GM12878 (cell line): ENCODE results near the gene PLA2G4E. TPM values are rescaled to one million over a fixed set of nuclear protein-coding genes. Genes with fewer than 3 reads are reported as not detected.

ENCODE experiments used
- ATAC-seq: fragments of 200-7000 bp; cut with Tn5 transposase; 3 replicates; pipeline ENCODE4 v1.9.1; 2020; ENCODE audit warnings: mild to moderate bottlenecking, moderate library complexity
- BruUV-seq: library from RNA; stranded (reverse); fragments of 400-500 nt; replicated peaks from 2 replicates; lab custom pipeline; 2021; lab: Mats Ljungman, UMichigan
- CTCF ChIA-PET: fragments of 300-600 bp; sonication (Branson Sonifier 250); formaldehyde crosslinking; extraction: SDS; loops from one replicate; lab custom pipeline; 2021; ENCODE audit warnings: inconsistent platforms; lab: Yijun Ruan, JAX
- POLR2A ChIA-PET: fragments of 350-600 bp; formaldehyde crosslinking; extraction: SDS; loops from one replicate; lab custom pipeline; 2021; ENCODE audit warnings: inconsistent platforms; lab: Charles Lee
- RAD21 ChIA-PET: fragments of 300-600 bp; sonication (Branson Sonifier 250); formaldehyde crosslinking; loops from one replicate; lab custom pipeline; 2023; ENCODE audit warnings: antibody characterized with exemption; ENCODE audit not compliant: unreplicated experiment; lab: Charles Lee
- SMC1A ChIA-PET: fragments of 300-600 bp; sonication (Branson Sonifier 250); formaldehyde crosslinking; loops from one replicate; lab custom pipeline; 2023; ENCODE audit not compliant: unreplicated experiment, uncharacterized antibody; lab: Charles Lee
- DNase-seq: peaks from one replicate; pipeline ENCODE4 v3.0.0-alpha.2; 2011; ENCODE audit warnings: low read depth, low spot score
- FAIRE-seq: peaks from 3 replicates; lab custom pipeline; 2011; peaks lifted over from hg19 to GRCh38; lab: Jason Lieb, UNC
- H2AFZ ChIP-seq: 2 replicates; pipeline ENCODE4 v1.6.0; 2011; ENCODE audit warnings: low read depth, low read length, control low read depth; ENCODE audit not compliant: control insufficient read depth
- H3K27ac ChIP-seq: 2 replicates; pipeline ENCODE4 v1.5.1; 2011; ENCODE audit warnings: control low read depth; ENCODE audit not compliant: control insufficient read depth, insufficient read depth
- H3K27me3 ChIP-seq, 2 experiments: replicated peaks in 1 of 2; 2 replicates each; pipeline versions ENCODE4 v1.6.0 to v1.6.1; 2011; ENCODE audit warnings: low read length in 1 of 2; ENCODE audit not compliant: control insufficient read depth in 2 of 2, insufficient read depth in 2 of 2
- H3K36me3 ChIP-seq, 2 experiments: 2 replicates each; pipeline ENCODE4 v1.5.1; 2011; ENCODE audit warnings: low read length in 1 of 2; ENCODE audit not compliant: control insufficient read depth in 2 of 2, insufficient read depth in 2 of 2
- H3K4me1 ChIP-seq: 2 replicates; pipeline ENCODE4 v1.6.1; 2011; ENCODE audit warnings: mild to moderate bottlenecking, low read length, moderate library complexity, mixed read lengths; ENCODE audit not compliant: control insufficient read depth, insufficient read depth
- H3K4me2 ChIP-seq: 2 replicates; pipeline ENCODE4 v1.6.0; 2011; ENCODE audit warnings: control low read depth; ENCODE audit not compliant: control insufficient read depth, insufficient read depth
- H3K4me3 ChIP-seq: fragments of 200-600 bp; sonication (generic); 2 replicates; pipeline ENCODE4 v1.5.1; 2016
- H3K79me2 ChIP-seq: 2 replicates; pipeline ENCODE4 v1.6.0; 2011; ENCODE audit warnings: low read length; ENCODE audit not compliant: control insufficient read depth, insufficient read depth
- H3K9ac ChIP-seq: 2 replicates; pipeline ENCODE4 v1.8.0; 2011; ENCODE audit warnings: low read length, control low read depth, mixed read lengths; ENCODE audit not compliant: control insufficient read depth, insufficient read depth
- H3K9me3 ChIP-seq: replicated peaks from 3 replicates; pipeline ENCODE4 v1.5.1; 2011; ENCODE audit warnings: mild to moderate bottlenecking, low read length; ENCODE audit not compliant: control insufficient read depth, insufficient read depth
- H4K20me1 ChIP-seq: 2 replicates; pipeline ENCODE4 v1.6.0; 2011; ENCODE audit not compliant: control insufficient read depth, insufficient read depth
- ATF3 ChIP-seq: IDR thresholded peaks from 2 replicates; pipeline ENCODE4 v1.6.1; 2011; ENCODE audit warnings: low read depth, mild to moderate bottlenecking, low read length, moderate library complexity, borderline replicate concordance; ENCODE audit errors: extremely low read depth
- CUX1 ChIP-seq: IDR thresholded peaks from 2 replicates; pipeline ENCODE4 v1.6.1; 2012; ENCODE audit warnings: improper control_type of control experiment, low read depth, low read length; ENCODE audit not compliant: insufficient replicate concordance
- EED ChIP-seq: sonication (generic); IDR thresholded peaks from 2 replicates; pipeline ENCODE4 v1.6.1; 2016; ENCODE audit warnings: antibody characterized with exemption, low read depth
- HSF1 ChIP-seq: fragments of 150-350 bp; IDR thresholded peaks from 2 replicates; pipeline ENCODE4 v1.6.1; 2014; ENCODE audit warnings: mild to moderate bottlenecking, low read depth, low read length
- MEF2A ChIP-seq: IDR thresholded peaks from 2 replicates; pipeline ENCODE4 v1.6.1; 2011; ENCODE audit warnings: low read depth, mild to moderate bottlenecking, low read length, moderate library complexity; ENCODE audit not compliant: insufficient read depth
- MLLT1 ChIP-seq: fragments of 450-650 bp; IDR thresholded peaks from 2 replicates; pipeline ENCODE4 v1.6.1; 2016; ENCODE audit warnings: mild to moderate bottlenecking
- NFIC ChIP-seq: IDR thresholded peaks from 2 replicates; pipeline ENCODE4 v1.6.1; 2012; ENCODE audit warnings: low read depth, mild to moderate bottlenecking, inconsistent platforms, low read length, moderate library complexity
- RUNX3 ChIP-seq: IDR thresholded peaks from 2 replicates; pipeline ENCODE4 v1.6.1; 2012; ENCODE audit warnings: low read length, inconsistent platforms
- SMAD5 ChIP-seq: IDR thresholded peaks from 2 replicates; pipeline ENCODE4 v1.6.1; 2016; ENCODE audit warnings: antibody characterized with exemption, low read depth
- SRF ChIP-seq, 2 experiments: IDR thresholded peaks; 2 replicates each; pipeline ENCODE4 v1.6.1; 2011; ENCODE audit warnings: low read depth in 2 of 2, low read length in 2 of 2, mild to moderate bottlenecking in 1 of 2, moderate library complexity in 1 of 2
- WGBS: methylation state at CpG from one replicate; pipeline ENCODE4 v1.1.6; 2016; ENCODE audit warnings: low lambda C conversion rate; ENCODE audit not compliant: insufficient replicate concordance, insufficient coverage; ENCODE audit errors: missing lambda C conversion rate; 5-methylcytosine and 5-hydroxymethylcytosine counted together
- in situ Hi-C: fragments of 300-500 bp; cut with MboI; formaldehyde crosslinking; loops from 9 replicates; pipeline ENCODE4 v1.14.3; 2018; ENCODE audit warnings: mixed read lengths
- intact Hi-C: fragments of 100-400 bp; cut with micrococcal nuclease; formaldehyde crosslinking; loops from one replicate; pipeline ENCODE4 v1.14.2; 2022; ENCODE audit not compliant: unreplicated experiment
- polyA plus RNA-seq, 11 experiments: library from polyadenylated mRNA; depleted of rRNA in 4 of 11; unstranded in 6 of 11; stranded (reverse) in 5 of 11; fragments of >200 nt; fragmentation: Nextera tagmentation in 4 of 11; fragmentation: Illumina TruSeq in 1 of 11; extraction: Ambion mirVana in 4 of 11; extraction: Trizol in 1 of 11; gene quantifications; 1 replicate in 1 of 11; 2 replicates in 10 of 11; pipeline versions ENCODE4 v1.2.1 to v1.2.3, GENCODE V29; 2011 to 2016; ENCODE audit warnings: inconsistent platforms in 2 of 11, missing spikeins in 2 of 11, low read depth in 1 of 11
- total RNA-seq, 4 experiments: library from RNA; depleted of rRNA in 3 of 4; stranded (reverse); fragments of >200 nt in 3 of 4; fragmentation: Illumina TruSeq in 1 of 4; extraction: Trizol in 1 of 4; gene quantifications; 2 replicates each; pipeline versions ENCODE4 v1.2.1 to v1.2.3, GENCODE V29; 2013 to 2021

Gene PLA2G4E
- total and polyA plus RNA-seq, 10 of the 15 experiments (the other 5 are each of a cell fraction or from before 2014, with no cell fraction given), result 0.05 to 0.32 (median 0.06) TPM; not detected in 5

GRCh38 chr15:41957021-41957897 is 63.6 kb downstream of the PLA2G4E start (continued):
- no peak for TF ChIP-seq CUX1

GRCh38 chr15:41955807-41956525 is 64.9 kb downstream of the PLA2G4E start:
- WGBS, result 94% methylated on average over 21 of the region's 21 CpGs
- ChIA-PET RAD21 (no interaction called here), CTCF (interaction anchor here (1.3 to 3.4 kb wide), 3 partner anchors 11 to 14 kb away, joined by 3 to 13 read pairs (median 11); no protein-coding TSS in a partner anchor), SMC1A (interaction anchor here (3.1 to 6.4 kb wide), 3 partner anchors 12 to 20 kb away, joined by 17 to 59 read pairs (median 22); partner anchors contain the start of gene EHD4), POLR2A (interaction anchor here (1.7 to 6.4 kb wide), 2 partner anchors 13 to 21 kb away, joined by 6 to 67 read pairs; partner anchors contain the start of gene EHD4)
- no peak for ATAC-seq
- no peak for DNase-seq
- Histone ChIP-seq H3K9ac (no peak overlapping the region), H3K4me2 (no peak overlapping the region), H3K27ac (no peak overlapping the region), H3K9me3 (no peaks in the 10 kb centered on the region), H2AFZ (no peak overlapping the region), H3K4me1 (peaks cover 24% of the 10 kb centered on the region), H3K4me3 (no peak overlapping the region), H3K36me3 (peaks cover 22 to 23% of the 10 kb centered on the region in 2 experiments; a peak in 3 of 4 replicates), H3K27me3 (no peaks in the 10 kb centered on the region), H4K20me1 (no peaks in the 10 kb centered on the region), H3K79me2 (peaks cover 58% of the 10 kb centered on the region)
- in situ Hi-C loops, result no loop called here
- BruUV-seq, result no TSS peak
- intact Hi-C loops, result loop anchor here (2.0 kb wide), 1 partner anchor 21 kb away; no protein-coding TSS in a partner anchor
- no peak for FAIRE-seq
- no peak for TF ChIP-seq SRF (IDR thresholded peaks at IDR 0.05; ENCODE audit: low read depth in 2 of 2, low read length in 2 of 2)
- no peak for TF ChIP-seq NFIC
- no peak for TF ChIP-seq RUNX3
- no peak for TF ChIP-seq MEF2A
- no peak for TF ChIP-seq MLLT1
- no peak for TF ChIP-seq SMAD5
- TF ChIP-seq ATF3, result no peak
- no peak for TF ChIP-seq HSF1
- TF ChIP-seq EED, result no peak
